ENCODE results near the gene NISCH.
A peak's percentile ranks its signal among the peaks of the same experiment; 100 is the strongest.

NISCH gene

GRCh38 chr3:52529376-52530333, 74.3 kb downstream of the NISCH start:
- no peak overlapping the region for H2AK5ac ChIP-seq (ENCODE audit: low read length)
- WGBS (ENCODE audit: extremely low coverage, insufficient coverage, insufficient read length), result no CpG with 5 or more reads among the region's 12 CpGs
- H3K79me1 ChIP-seq (ENCODE audit: low read length), result peaks cover 39% of the 10 kb centered on the region

DNA sequence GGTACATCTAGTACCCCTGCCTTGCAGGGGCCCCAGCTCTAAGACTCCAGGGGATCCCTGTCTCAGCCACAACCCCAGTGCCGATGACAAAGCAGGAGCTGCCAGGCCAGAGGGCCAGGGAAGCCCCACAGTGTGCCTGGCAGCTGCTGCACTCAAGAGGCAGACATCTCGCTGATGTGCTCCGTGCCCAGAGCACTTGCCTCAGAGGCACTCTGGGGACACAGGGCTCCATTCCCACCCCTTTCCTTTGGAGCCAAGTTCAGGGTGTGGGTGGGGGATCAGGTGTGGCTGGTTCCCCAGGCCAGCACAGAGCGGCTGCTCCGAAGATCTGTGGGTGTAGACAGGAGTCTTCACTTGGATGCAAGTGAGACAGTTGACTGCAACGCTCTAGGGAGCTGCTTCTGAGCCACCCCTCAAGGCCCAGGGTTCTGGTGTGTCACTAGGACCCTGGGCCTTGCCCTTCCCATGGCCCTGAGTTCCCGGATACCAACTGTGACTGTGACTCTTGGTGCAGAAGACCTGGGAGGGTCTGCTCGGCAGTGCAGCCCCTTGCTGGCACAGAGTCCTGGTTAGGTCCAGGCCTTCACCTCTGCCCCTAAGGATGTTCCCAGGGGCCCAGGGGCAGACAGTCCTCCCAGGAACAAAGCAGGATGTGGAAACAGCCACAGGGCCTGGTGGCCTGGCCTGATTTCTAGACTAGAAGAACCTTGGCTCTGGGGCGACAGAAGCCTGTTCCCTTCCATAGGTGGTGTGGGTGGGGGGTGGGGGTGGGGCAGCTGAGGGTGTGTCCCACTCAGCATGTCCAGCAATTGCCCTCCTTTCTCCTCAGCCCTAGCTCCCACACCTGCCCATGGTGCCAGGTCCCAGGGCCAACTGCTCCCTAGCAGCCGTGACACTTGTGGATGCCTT, 75.8 kb downstream of the NISCH start:
- H3K14ac ChIP-seq (ENCODE audit: low read length), result peak overlapping the region; percentile 20
- H3K4me2 ChIP-seq (ENCODE audit: low read length), result peak overlapping the region; percentile 82
- peak overlapping the region; percentile 48 for H2AK5ac ChIP-seq (ENCODE audit: low read length)
- H3K4ac ChIP-seq (ENCODE audit: low read depth, low read length), result peak overlapping the region; percentile 35
- peaks cover 27% of the 10 kb centered on the region for H3K79me2 ChIP-seq (ENCODE audit: control insufficient read depth, insufficient read depth, low read length, poor library complexity)
- no peak overlapping the region for H4K12ac ChIP-seq (ENCODE audit: low read depth, low read length)
- no peak overlapping the region for H2BK5ac ChIP-seq (ENCODE audit: low read depth, low read length, poor library complexity)
- H2BK120ac ChIP-seq (ENCODE audit: insufficient read depth, low read length, poor library complexity), result peak overlapping the region; percentile 0
- H4K91ac ChIP-seq (ENCODE audit: low read depth, low read length), result no peak overlapping the region
- peaks cover 59 to 60% of the 10 kb centered on the region in 2 experiments for H3K4me1 ChIP-seq (ENCODE audit: control insufficient read depth in 1 of 2, insufficient read depth in 2 of 2, low read length in 2 of 2)
- no peak overlapping the region for H3K4me3 ChIP-seq (ENCODE audit: low read depth, low read length)
- no peak overlapping the region for H3K9ac ChIP-seq (ENCODE audit: low read length)
- no peak overlapping the region for H2AFZ ChIP-seq (ENCODE audit: insufficient read depth, low read length, poor library complexity)
- WGBS (ENCODE audit: extremely low coverage, insufficient coverage, insufficient read length), result no CpG with 5 or more reads among the region's 10 CpGs
- peak overlapping the region; percentile 7 for H3K18ac ChIP-seq (ENCODE audit: low read length)
- no peak overlapping the region for H3K27ac ChIP-seq (ENCODE audit: low read depth, low read length)
- DNase-seq, result no peak
- H2BK12ac ChIP-seq (ENCODE audit: low read length), result peak overlapping the region; percentile 12
- peaks cover 27 to 29% of the 10 kb centered on the region in 2 experiments for H3K36me3 ChIP-seq (ENCODE audit: control insufficient read depth in 1 of 2, insufficient read depth in 2 of 2, low read length in 2 of 2)
- H4K8ac ChIP-seq (ENCODE audit: low read depth, low read length), result peak overlapping the region; percentile 1
- peaks cover 30% of the 10 kb centered on the region for H3K79me1 ChIP-seq (ENCODE audit: low read length)
- no peaks in the 10 kb centered on the region for H3K9me3 ChIP-seq (ENCODE audit: insufficient read depth, low read depth, low read length)
- no peak overlapping the region for H3K23ac ChIP-seq (ENCODE audit: low read length)
- H3K27me3 ChIP-seq (ENCODE audit: insufficient read depth, low read length), result no peaks in the 10 kb centered on the region

More at GRCh38 chr3:52529376-52530333, 74.3 kb downstream of the NISCH start:
- Histone ChIP-seq H3K9me3 (ENCODE audit: insufficient read depth, low read depth, low read length) (no peaks in the 10 kb centered on the region), H3K27me3 (ENCODE audit: insufficient read depth, low read length) (no peaks in the 10 kb centered on the region), H3K4me2 (ENCODE audit: low read length) (no peak overlapping the region), H3K18ac (ENCODE audit: low read length) (peak overlapping the region; percentile 7), H3K4ac (ENCODE audit: low read depth, low read length) (no peak overlapping the region), H2BK5ac (ENCODE audit: low read depth, low read length, poor library complexity) (no peak overlapping the region), H3K4me1 (ENCODE audit: control insufficient read depth in 1 of 2, insufficient read depth in 2 of 2, low read length in 2 of 2) (peaks cover 68 to 72% of the 10 kb centered on the region in 2 experiments), H4K8ac (ENCODE audit: low read depth, low read length) (no peak overlapping the region), H3K23ac (ENCODE audit: low read length) (no peak overlapping the region), H3K36me3 (ENCODE audit: control insufficient read depth in 1 of 2, insufficient read depth in 2 of 2, low read length in 2 of 2) (peaks cover 40 to 41% of the 10 kb centered on the region in 2 experiments), H4K91ac (ENCODE audit: low read depth, low read length) (no peak overlapping the region), H3K9ac (ENCODE audit: low read length) (no peak overlapping the region), H3K27ac (ENCODE audit: low read depth, low read length) (no peak overlapping the region), H3K79me2 (ENCODE audit: control insufficient read depth, insufficient read depth, low read length, poor library complexity) (peaks cover 29% of the 10 kb centered on the region), H4K12ac (ENCODE audit: low read depth, low read length) (no peak overlapping the region), H2AFZ (ENCODE audit: insufficient read depth, low read length, poor library complexity) (no peak overlapping the region), H3K14ac (ENCODE audit: low read length) (no peak overlapping the region), H3K4me3 (ENCODE audit: low read depth, low read length) (no peak overlapping the region), H2BK12ac (ENCODE audit: low read length) (no peak overlapping the region), H2BK120ac (ENCODE audit: insufficient read depth, low read length, poor library complexity) (no peak overlapping the region)
- DNase-seq, result no peak

DNA sequence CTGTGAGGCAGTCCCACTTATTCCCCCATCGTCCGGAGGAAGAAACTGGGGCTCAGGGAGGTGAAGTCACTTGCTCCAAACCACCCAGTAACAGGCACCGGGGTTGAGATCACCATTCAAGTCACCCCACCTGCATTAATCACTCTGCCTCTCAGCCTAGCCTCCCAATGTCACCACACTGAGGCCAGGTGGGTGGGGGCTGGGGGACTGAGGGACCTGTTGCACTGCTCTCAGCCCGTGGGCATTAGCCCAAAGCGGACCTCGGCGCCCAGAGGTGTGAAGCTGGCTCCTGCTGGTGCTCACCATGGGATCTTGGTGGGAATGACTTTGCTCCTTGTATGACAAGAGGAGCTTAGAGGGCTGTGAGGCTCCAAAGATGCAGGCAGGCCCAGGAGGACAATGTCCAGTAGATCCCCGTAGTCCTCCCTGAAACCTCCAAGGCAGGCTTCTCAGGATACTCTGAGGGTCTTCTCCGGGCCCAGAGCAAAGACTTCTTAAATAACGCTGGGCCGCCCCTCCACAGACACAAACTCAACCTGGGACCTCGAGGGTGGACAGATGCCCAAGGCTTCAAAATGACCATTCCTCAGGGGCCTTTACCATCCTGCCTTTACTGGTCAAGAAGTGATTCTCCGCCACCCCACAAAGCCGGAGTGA, 76.6 kb downstream of the NISCH start:
- Histone ChIP-seq H3K36me3 (ENCODE audit: control insufficient read depth in 1 of 2, insufficient read depth in 2 of 2, low read length in 2 of 2) (peaks cover 27 to 29% of the 10 kb centered on the region in 2 experiments), H3K14ac (ENCODE audit: low read length) (peak overlapping the region; percentile 20), H3K79me1 (ENCODE audit: low read length) (peaks cover 32% of the 10 kb centered on the region), H2AK5ac (ENCODE audit: low read length) (peak overlapping the region; percentile 48), H2BK5ac (ENCODE audit: low read depth, low read length, poor library complexity) (no peak overlapping the region), H3K18ac (ENCODE audit: low read length) (peak overlapping the region; percentile 7), H4K8ac (ENCODE audit: low read depth, low read length) (peak overlapping the region; percentile 40), H2BK12ac (ENCODE audit: low read length) (peak overlapping the region; percentile 3), H2AFZ (ENCODE audit: insufficient read depth, low read length, poor library complexity) (no peak overlapping the region), H3K27ac (ENCODE audit: low read depth, low read length) (no peak overlapping the region), H3K4me2 (ENCODE audit: low read length) (peak overlapping the region; percentile 82), H3K23ac (ENCODE audit: low read length) (no peak overlapping the region), H4K91ac (ENCODE audit: low read depth, low read length) (peak overlapping the region; percentile 1), H3K9me3 (ENCODE audit: insufficient read depth, low read depth, low read length) (no peaks in the 10 kb centered on the region), H3K4me3 (ENCODE audit: low read depth, low read length) (peak overlapping the region; percentile 83), H3K9ac (ENCODE audit: low read length) (no peak overlapping the region), H3K79me2 (ENCODE audit: control insufficient read depth, insufficient read depth, low read length, poor library complexity) (peaks cover 30% of the 10 kb centered on the region), H3K27me3 (ENCODE audit: insufficient read depth, low read length) (no peaks in the 10 kb centered on the region), H3K4ac (ENCODE audit: low read depth, low read length) (peak overlapping the region; percentile 48), H4K12ac (ENCODE audit: low read depth, low read length) (no peak overlapping the region), H2BK120ac (ENCODE audit: insufficient read depth, low read length, poor library complexity) (peak overlapping the region; percentile 0), H3K4me1 (ENCODE audit: control insufficient read depth in 1 of 2, insufficient read depth in 2 of 2, low read length in 2 of 2) (peaks cover 51 to 54% of the 10 kb centered on the region in 2 experiments)
- no CpG with 5 or more reads among the region's 14 CpGs for WGBS (ENCODE audit: extremely low coverage, insufficient coverage, insufficient read length)
- no peak for DNase-seq

GRCh38 chr3:52532517-52532837, 77.1 kb downstream of the NISCH start:
- H4K91ac ChIP-seq (ENCODE audit: low read depth, low read length), result peak overlapping the region; percentile 93
- H2AFZ ChIP-seq (ENCODE audit: insufficient read depth, low read length, poor library complexity), result no peak overlapping the region
- peak overlapping the region; percentile 77 for H3K18ac ChIP-seq (ENCODE audit: low read length)
- no peaks in the 10 kb centered on the region for H3K27me3 ChIP-seq (ENCODE audit: insufficient read depth, low read length)
- peaks cover 28% of the 10 kb centered on the region for H3K79me1 ChIP-seq (ENCODE audit: low read length)
- H3K27ac ChIP-seq (ENCODE audit: low read depth, low read length), result no peak overlapping the region
- H3K9me3 ChIP-seq (ENCODE audit: insufficient read depth, low read depth, low read length), result no peaks in the 10 kb centered on the region
- H2BK12ac ChIP-seq (ENCODE audit: low read length), result peak overlapping the region; percentile 25
- no peak overlapping the region for H2BK5ac ChIP-seq (ENCODE audit: low read depth, low read length, poor library complexity)
- peak overlapping the region; percentile 83 for H3K4me3 ChIP-seq (ENCODE audit: low read depth, low read length)
- peak overlapping the region; percentile 32 for H3K4ac ChIP-seq (ENCODE audit: low read depth, low read length)
- H3K79me2 ChIP-seq (ENCODE audit: control insufficient read depth, insufficient read depth, low read length, poor library complexity), result peaks cover 34% of the 10 kb centered on the region
- WGBS (ENCODE audit: extremely low coverage, insufficient coverage, insufficient read length), result no CpG with 5 or more reads among the region's 5 CpGs
- peak overlapping the region; percentile 89 for H3K14ac ChIP-seq (ENCODE audit: low read length)
- peak overlapping the region; percentile 45 for H2AK5ac ChIP-seq (ENCODE audit: low read length)
- H3K4me1 ChIP-seq (ENCODE audit: control insufficient read depth in 1 of 2, insufficient read depth in 2 of 2, low read length in 2 of 2), result peaks cover 46 to 52% of the 10 kb centered on the region in 2 experiments
- peak overlapping the region; percentile 65 for H2BK120ac ChIP-seq (ENCODE audit: insufficient read depth, low read length, poor library complexity)
- H4K8ac ChIP-seq (ENCODE audit: low read depth, low read length), result peak overlapping the region; percentile 62
- peak overlapping the region; percentile 64 for H3K9ac ChIP-seq (ENCODE audit: low read length)
- no peak for DNase-seq
- peak overlapping the region; percentile 82 for H3K4me2 ChIP-seq (ENCODE audit: low read length)
- peaks cover 23 to 25% of the 10 kb centered on the region in 2 experiments for H3K36me3 ChIP-seq (ENCODE audit: control insufficient read depth in 1 of 2, insufficient read depth in 2 of 2, low read length in 2 of 2)
- no peak overlapping the region for H3K23ac ChIP-seq (ENCODE audit: low read length)
- H4K12ac ChIP-seq (ENCODE audit: low read depth, low read length), result peak overlapping the region; percentile 61
